CD14-positive monocyte (primary cell): Measurements from ENCODE around the gene CYP2S1. TPM values are rescaled to one million over a fixed set of nuclear protein-coding genes. Genes with fewer than 3 reads are reported as not detected.
A peak's percentile ranks its signal among the peaks of the same experiment; 100 is the strongest.

Experiments
- DNase-seq, 3 donors: peaks; one replicate each; pipeline ENCODE4 v3.0.0-alpha.2; 2011 to 2022
- H2AFZ ChIP-seq: 2 replicates; pipeline ENCODE4 v1.6.0; 2012; ENCODE audit warnings: mild to moderate bottlenecking, low read depth, low read length, inconsistent platforms; ENCODE audit not compliant: insufficient read depth, poor library complexity, severe bottlenecking
- H3K27ac ChIP-seq, 2 donors: 1 replicate in 1 of 2; 2 replicates in 1 of 2; pipeline ENCODE4 v1.5.1; 2012 to 2013; ENCODE audit warnings: low read length in 2 of 2, control low read depth in 1 of 2, inconsistent platforms in 1 of 2, low read depth in 1 of 2, mild to moderate bottlenecking in 1 of 2
- H3K27me3 ChIP-seq, 2 donors: one replicate each; pipeline versions ENCODE4 v1.6.0 to v1.6.1; 2011 to 2013; ENCODE audit warnings: low read length in 2 of 2; ENCODE audit not compliant: control insufficient read depth in 2 of 2, insufficient read depth in 2 of 2
- H3K36me3 ChIP-seq, 2 donors: replicated peaks in 1 of 2; 1 replicate in 1 of 2; 2 replicates in 1 of 2; pipeline versions ENCODE4 v1.5.1 to v1.6.1; 2012 to 2013; ENCODE audit warnings: low read length in 2 of 2, control low read depth in 1 of 2, inconsistent platforms in 1 of 2, mild to moderate bottlenecking in 1 of 2; ENCODE audit not compliant: insufficient read depth in 2 of 2, control insufficient read depth in 1 of 2
- H3K4me1 ChIP-seq, 2 donors: 1 replicate in 1 of 2; 2 replicates in 1 of 2; pipeline versions ENCODE4 v1.5.1 to v1.6.1; 2012 to 2013; ENCODE audit warnings: low read length in 2 of 2, control low read depth in 1 of 2, inconsistent platforms in 1 of 2, mild to moderate bottlenecking in 1 of 2, moderate library complexity in 1 of 2; ENCODE audit not compliant: insufficient read depth in 2 of 2, control insufficient read depth in 1 of 2
- H3K4me2 ChIP-seq: replicated peaks from 2 replicates; pipeline ENCODE3; 2012; ENCODE audit warnings: low read length, moderate library complexity, mild to moderate bottlenecking; ENCODE audit not compliant: poor library complexity, severe bottlenecking; ENCODE audit errors: extremely low read depth
- H3K4me3 ChIP-seq, 3 experiments: fragments of 200-600 bp in 1 of 3; sonication (generic) in 1 of 3; replicated peaks in 1 of 3; 1 replicate in 2 of 3; 2 replicates in 1 of 3; pipeline ENCODE4 v1.5.1; 2011 to 2013; ENCODE audit warnings: low read length in 3 of 3, mild to moderate bottlenecking in 3 of 3, control low read depth in 2 of 3, low read depth in 2 of 3, inconsistent platforms in 1 of 3, moderate library complexity in 1 of 3
- H3K79me2 ChIP-seq: 2 replicates; pipeline ENCODE4 v1.6.0; 2012; ENCODE audit warnings: mild to moderate bottlenecking, control low read depth, inconsistent platforms, low read length, moderate library complexity; ENCODE audit not compliant: insufficient read depth
- H3K9ac ChIP-seq: 2 replicates; pipeline ENCODE4 v1.6.0; 2017; ENCODE audit warnings: low read length, mild to moderate bottlenecking; ENCODE audit not compliant: insufficient read depth, poor library complexity, severe bottlenecking
- H3K9me3 ChIP-seq, 2 donors: replicated peaks in 1 of 2; 1 replicate in 1 of 2; 2 replicates in 1 of 2; pipeline versions ENCODE4 v1.5.1 to v1.6.1; 2012 to 2013; ENCODE audit warnings: low read length in 2 of 2, control low read depth in 1 of 2; ENCODE audit not compliant: control insufficient read depth in 1 of 2, insufficient read depth in 1 of 2
- H4K20me1 ChIP-seq: 2 replicates; pipeline ENCODE4 v1.6.0; 2012; ENCODE audit warnings: mild to moderate bottlenecking, low read length, control low read depth, moderate library complexity; ENCODE audit not compliant: insufficient read depth
- H3K27ac Mint-ChIP-seq, 7 donors: one replicate each; pipeline ENCODE4 v1.8.0; 2020; ENCODE audit warnings: mild to moderate bottlenecking in 7 of 7, mixed read lengths in 7 of 7, moderate library complexity in 6 of 7, inconsistent platforms in 2 of 7
- H3K27me3 Mint-ChIP-seq, 3 donors: one replicate each; pipeline ENCODE4 v1.8.0; 2021 to 2022; ENCODE audit warnings: low read depth in 3 of 3, mild to moderate bottlenecking in 3 of 3, mixed read lengths in 3 of 3, moderate library complexity in 3 of 3, inconsistent platforms in 1 of 3
- H3K36me3 Mint-ChIP-seq, 2 donors: one replicate each; pipeline ENCODE4 v1.8.0; 2020; ENCODE audit warnings: mixed read lengths in 2 of 2, inconsistent platforms in 1 of 2, mild to moderate bottlenecking in 1 of 2
- H3K4me1 Mint-ChIP-seq: one replicate; pipeline ENCODE4 v1.8.0; 2020; ENCODE audit warnings: mild to moderate bottlenecking, mixed read lengths
- H3K4me3 Mint-ChIP-seq, 2 donors: one replicate each; pipeline ENCODE4 v1.8.0; 2020; ENCODE audit warnings: mild to moderate bottlenecking in 2 of 2, mixed read lengths in 2 of 2, moderate library complexity in 1 of 2
- H3K9me3 Mint-ChIP-seq, 7 donors: one replicate each; pipeline ENCODE4 v1.8.0; 2020 to 2022; ENCODE audit warnings: mixed read lengths in 7 of 7, mild to moderate bottlenecking in 6 of 7, moderate library complexity in 6 of 7, inconsistent platforms in 2 of 7
- CTCF ChIP-seq: fragments of 200-600 bp; IDR thresholded peaks from one replicate; pipeline ENCODE4 v1.8.0; 2022; ENCODE audit warnings: antibody characterized with exemption, mild to moderate bottlenecking
- WGBS: methylation state at CpG from one replicate; pipeline ENCODE4 v1.1.5; 2013; ENCODE audit warnings: missing lambda C conversion rate; ENCODE audit not compliant: insufficient coverage; 5-methylcytosine and 5-hydroxymethylcytosine counted together
- intact Hi-C, 2 donors: fragments of 100-400 bp; cut with micrococcal nuclease; formaldehyde crosslinking; loops; one replicate each; pipeline versions ENCODE4 v1.15.0 to v1.15.1; 2023
- polyA plus RNA-seq, 3 donors: library from polyadenylated mRNA; depleted of rRNA in 1 of 3; unstranded in 2 of 3; stranded (reverse) in 1 of 3; fragments of 300-500 nt in 2 of 3; fragments of >200 nt in 1 of 3; fragmentation: Illumina TruSeq in 2 of 3; gene quantifications; 1 replicate in 2 of 3; 2 replicates in 1 of 3; pipeline ENCODE4 v1.2.3, GENCODE V29; 2012 to 2021

CYP2S1 gene
- polyA plus RNA-seq, 3 donors: 8.9 to 20.3 (median 10.3) TPM

GRCh38 chr19:41245843-41246242, 52.8 kb downstream of the CYP2S1 start:
- H3K36me3 Mint-ChIP-seq: no peaks in the 10 kb centered on the region
- no peaks in the 10 kb centered on the region for H3K4me1 ChIP-seq
- H3K27me3 ChIP-seq: no peaks in the 10 kb centered on the region
- H3K4me1 Mint-ChIP-seq: no peaks in the 10 kb centered on the region
- peaks cover 0 to 3% (median 0%) of the 10 kb centered on the region in 3 donors for H3K27me3 Mint-ChIP-seq
- peak overlapping the region in 1 of 7 donors; percentile 47 for H3K27ac Mint-ChIP-seq
- intact Hi-C loops: no loop called here
- H3K9me3 ChIP-seq: no peaks in the 10 kb centered on the region
- H3K36me3 ChIP-seq: no peaks in the 10 kb centered on the region
- WGBS: no CpG with 5 or more reads among the region's 3 CpGs
- TF ChIP-seq CTCF: no peak
- H3K4me2 ChIP-seq: no peak overlapping the region
- no peak for DNase-seq
- H3K79me2 ChIP-seq: no peaks in the 10 kb centered on the region
- no peak overlapping the region for H2AFZ ChIP-seq
- H4K20me1 ChIP-seq: no peaks in the 10 kb centered on the region
- H3K27ac ChIP-seq: no peak overlapping the region
- no peaks in the 10 kb centered on the region for H3K9me3 Mint-ChIP-seq
- H3K4me3 Mint-ChIP-seq: no peak overlapping the region
- H3K9ac ChIP-seq: no peak overlapping the region
- no peak overlapping the region for H3K4me3 ChIP-seq

- no peak for TF ChIP-seq CTCF
- Histone ChIP-seq H2AFZ (no peak overlapping the region), H3K36me3 (no peaks in the 10 kb centered on the region), H3K4me1 (no peaks in the 10 kb centered on the region), H3K79me2 (no peaks in the 10 kb centered on the region), H3K9me3 (no peaks in the 10 kb centered on the region), H3K9ac (no peak overlapping the region), H3K27me3 (no peaks in the 10 kb centered on the region), H3K4me3 (no peak overlapping the region), H3K4me2 (no peak overlapping the region), H4K20me1 (no peaks in the 10 kb centered on the region), H3K27ac (no peak overlapping the region)
- intact Hi-C loops: no loop called here
- Mint-ChIP-seq H3K27me3 (peaks cover 4 to 13% (median 10%) of the 10 kb centered on the region in 3 donors), H3K9me3 (no peaks in the 10 kb centered on the region), H3K4me1 (no peaks in the 10 kb centered on the region), H3K36me3 (no peaks in the 10 kb centered on the region), H3K4me3 (no peak overlapping the region), H3K27ac (peak overlapping the region in 1 of 7 donors; percentile 44)
- DNase-seq: no peak
- WGBS: 55% methylated on average over 2 of the region's 4 CpGs
Measured at GRCh38 chr19:41248895-41249294, 55.9 kb downstream of the CYP2S1 start.
